BLaER1 treated with 17β-estradiol and CSF1 and Interleukin-3, amounts not matched to agents 10 nM and 100 nM (cell line): ENCODE results near the gene SH3PXD2B.

Experiments
- H3K27ac ChIP-seq, 11 experiments: shearing (Covaris generic); formaldehyde crosslinking; 2 replicates each; pipeline ENCODE4 v1.8.1; 2022
- H3K27me3 ChIP-seq, 11 experiments: shearing (Covaris generic); formaldehyde crosslinking; 2 replicates each; pipeline ENCODE4 v1.8.1; 2022
- H3K36me3 ChIP-seq, 11 experiments: shearing (Covaris generic); formaldehyde crosslinking; 2 replicates each; pipeline ENCODE4 v1.8.1; 2022
- H3K4me1 ChIP-seq, 10 experiments: shearing (Covaris generic); formaldehyde crosslinking; 2 replicates each; pipeline ENCODE4 v1.8.1; 2022
- H3K4me2 ChIP-seq, 11 experiments: shearing (Covaris generic); formaldehyde crosslinking; 2 replicates each; pipeline ENCODE4 v1.8.1; 2022
- H3K4me3 ChIP-seq, 10 experiments: shearing (Covaris generic); formaldehyde crosslinking; 2 replicates each; pipeline ENCODE4 v1.8.1; 2022
- H3K9ac ChIP-seq, 11 experiments: shearing (Covaris generic); formaldehyde crosslinking; 2 replicates each; pipeline ENCODE4 v1.8.1; 2022
- H3K9me3 ChIP-seq, 11 experiments: shearing (Covaris generic); formaldehyde crosslinking; replicated peaks in 1 of 11; 2 replicates each; pipeline ENCODE4 v1.8.1; 2022
- H4K20me1 ChIP-seq, 11 experiments: shearing (Covaris generic); formaldehyde crosslinking; 2 replicates each; pipeline ENCODE4 v1.8.1; 2022
- Cebpa-rat ChIP-seq, 11 experiments: shearing (Covaris generic); IDR thresholded peaks; 2 replicates each; pipeline ENCODE4 v1.8.1; 2022

Gene SH3PXD2B

GRCh38 chr5:172383191-172383802, 71.0 kb downstream of the SH3PXD2B start:
- H3K27ac ChIP-seq: no peak overlapping the region
- H3K4me3 ChIP-seq: no peak overlapping the region
- H3K4me2 ChIP-seq: no peak overlapping the region
- TF ChIP-seq Cebpa-rat (IDR thresholded peaks at IDR 0.05): no peak
- peaks cover 0 to 100% (median 55%) of the 10 kb centered on the region in 11 experiments; a peak in 16 of 22 replicates for H3K36me3 ChIP-seq
- H3K27me3 ChIP-seq: no peaks in the 10 kb centered on the region
- no peaks in the 10 kb centered on the region for H3K9me3 ChIP-seq
- peaks cover 8 to 28% (median 18%) of the 10 kb centered on the region in 10 experiments; a peak in 18 of 20 replicates for H3K4me1 ChIP-seq
- peaks cover 0 to 50% (median 0%) of the 10 kb centered on the region in 11 experiments; a peak in 3 of 22 replicates for H4K20me1 ChIP-seq
- no peak overlapping the region for H3K9ac ChIP-seq

- H3K4me3 ChIP-seq: no peak overlapping the region
- H4K20me1 ChIP-seq: peaks cover 0 to 67% (median 0%) of the 10 kb centered on the region in 11 experiments; a peak in 4 of 22 replicates
- no peaks in the 10 kb centered on the region for H3K9me3 ChIP-seq
- peaks cover 20 to 35% (median 28%) of the 10 kb centered on the region in 10 experiments; a peak in 19 of 20 replicates for H3K4me1 ChIP-seq
- H3K27me3 ChIP-seq: no peaks in the 10 kb centered on the region
- no peak for TF ChIP-seq Cebpa-rat (IDR thresholded peaks at IDR 0.05)
- 0 out of 22 replicates have a peak overlapping the region, but pooled peaks of 2 of the 11 experiments have one; percentile 1 to 8 for H3K27ac ChIP-seq
- H3K36me3 ChIP-seq: peaks cover 0 to 100% (median 48%) of the 10 kb centered on the region in 11 experiments; a peak in 17 of 22 replicates
- H3K4me2 ChIP-seq: peak overlapping the region in 2 of 11 experiments; percentile 4 to 9; a peak in 2 of 22 replicates
- no peak overlapping the region for H3K9ac ChIP-seq
These were observed 73.2 kb downstream of the SH3PXD2B start for GRCh38 chr5:172380987-172381643.

- H4K20me1 ChIP-seq: peaks cover 0 to 63% (median 0%) of the 10 kb centered on the region in 11 experiments; a peak in 4 of 22 replicates
- peaks cover 20 to 35% (median 28%) of the 10 kb centered on the region in 10 experiments; a peak in 19 of 20 replicates for H3K4me1 ChIP-seq
- H3K27me3 ChIP-seq: no peaks in the 10 kb centered on the region
- peak overlapping the region in 2 of 11 experiments; percentile 4 to 9; a peak in 2 of 22 replicates for H3K4me2 ChIP-seq
- no peaks in the 10 kb centered on the region for H3K9me3 ChIP-seq
- peaks cover 0 to 100% (median 41%) of the 10 kb centered on the region in 11 experiments; a peak in 16 of 22 replicates for H3K36me3 ChIP-seq
- 0 out of 22 replicates have a peak overlapping the region, but pooled peaks of 1 of the 11 experiments have one; percentile 8 for H3K27ac ChIP-seq
- no peak for TF ChIP-seq Cebpa-rat (IDR thresholded peaks at IDR 0.05)
- no peak overlapping the region; a peak in 1 of 22 replicates for H3K9ac ChIP-seq
- H3K4me3 ChIP-seq: no peak overlapping the region
These were observed 73.9 kb downstream of the SH3PXD2B start for GRCh38 chr5:172380301-172380986.

GRCh38 chr5:172379481-172379880, 74.8 kb downstream of the SH3PXD2B start:
- H3K4me2 ChIP-seq: peak overlapping the region in 4 of 11 experiments; percentile 5 to 32 (median 7); a peak in 2 of 22 replicates
- H4K20me1 ChIP-seq: peaks cover 0 to 61% (median 0%) of the 10 kb centered on the region in 11 experiments; a peak in 4 of 22 replicates
- H3K4me1 ChIP-seq: peaks cover 20 to 35% (median 28%) of the 10 kb centered on the region in 10 experiments; a peak in 19 of 20 replicates
- no peak overlapping the region for H3K9ac ChIP-seq
- peaks cover 0 to 100% (median 34%) of the 10 kb centered on the region in 11 experiments; a peak in 16 of 22 replicates for H3K36me3 ChIP-seq
- no peak overlapping the region for H3K4me3 ChIP-seq
- no peak for TF ChIP-seq Cebpa-rat (IDR thresholded peaks at IDR 0.05)
- no peaks in the 10 kb centered on the region for H3K9me3 ChIP-seq
- peak overlapping the region in 1 of 11 experiments; percentile 18; a peak in 1 of 22 replicates for H3K27ac ChIP-seq
- no peaks in the 10 kb centered on the region for H3K27me3 ChIP-seq

GRCh38 chr5:172377856-172378255, 76.5 kb downstream of the SH3PXD2B start:
- Histone ChIP-seq H3K27ac (no peak overlapping the region), H3K27me3 (no peaks in the 10 kb centered on the region), H3K4me3 (no peak overlapping the region), H3K36me3 (peaks cover 0 to 100% (median 41%) of the 10 kb centered on the region in 11 experiments; a peak in 17 of 22 replicates), H3K4me2 (peak overlapping the region; percentile 16 to 71 (median 32); a peak in 19 of 22 replicates), H3K9me3 (peaks cover 0 to 10% (median 3%) of the 10 kb centered on the region in 11 experiments; a peak in 11 of 22 replicates), H4K20me1 (peaks cover 0 to 48% (median 0%) of the 10 kb centered on the region in 11 experiments; a peak in 4 of 22 replicates), H3K4me1 (peaks cover 20 to 35% (median 29%) of the 10 kb centered on the region in 10 experiments; a peak in 19 of 20 replicates), H3K9ac (no peak overlapping the region)
- TF ChIP-seq Cebpa-rat (IDR thresholded peaks at IDR 0.05): no peak

- Histone ChIP-seq H3K9ac (no peak overlapping the region), H3K4me1 (peaks cover 20 to 39% (median 29%) of the 10 kb centered on the region in 10 experiments; a peak in 19 of 20 replicates), H3K4me3 (no peak overlapping the region), H3K27ac (no peak overlapping the region), H3K4me2 (peak overlapping the region; percentile 16 to 71 (median 32); a peak in 15 of 22 replicates), H3K36me3 (peaks cover 0 to 100% (median 45%) of the 10 kb centered on the region in 11 experiments; a peak in 19 of 22 replicates), H3K9me3 (peaks cover 0 to 14% (median 7%) of the 10 kb centered on the region in 11 experiments; a peak in 13 of 22 replicates), H4K20me1 (peaks cover 0 to 44% (median 0%) of the 10 kb centered on the region in 11 experiments; a peak in 4 of 22 replicates), H3K27me3 (no peaks in the 10 kb centered on the region)
- TF ChIP-seq Cebpa-rat (IDR thresholded peaks at IDR 0.05): no peak
These were observed 76.9 kb downstream of the SH3PXD2B start for GRCh38 chr5:172377438-172377837.

GRCh38 chr5:172374783-172375182, 79.5 kb downstream of the SH3PXD2B start:
- Histone ChIP-seq H3K9ac (no peak overlapping the region), H3K27ac (no peak overlapping the region), H3K9me3 (peaks cover 0 to 35% (median 29%) of the 10 kb centered on the region in 11 experiments; a peak in 20 of 22 replicates), H4K20me1 (peaks cover 0 to 42% (median 0%) of the 10 kb centered on the region in 11 experiments; a peak in 4 of 22 replicates), H3K4me3 (no peak overlapping the region), H3K4me1 (peaks cover 16 to 60% (median 19%) of the 10 kb centered on the region in 10 experiments; a peak in 19 of 20 replicates), H3K36me3 (peaks cover 9 to 94% (median 43%) of the 10 kb centered on the region in 11 experiments; a peak in 19 of 22 replicates), H3K4me2 (no peak overlapping the region), H3K27me3 (no peaks in the 10 kb centered on the region)
- TF ChIP-seq Cebpa-rat (IDR thresholded peaks at IDR 0.05): no peak

- no peak overlapping the region for H3K27ac ChIP-seq
- TF ChIP-seq Cebpa-rat (IDR thresholded peaks at IDR 0.05): no peak
- H3K4me2 ChIP-seq: no peak overlapping the region
- H4K20me1 ChIP-seq: peaks cover 0 to 33% (median 0%) of the 10 kb centered on the region in 11 experiments; a peak in 4 of 22 replicates
- H3K4me3 ChIP-seq: no peak overlapping the region
- peaks cover 0 to 35% (median 29%) of the 10 kb centered on the region in 11 experiments; a peak in 20 of 22 replicates for H3K9me3 ChIP-seq
- no peaks in the 10 kb centered on the region for H3K27me3 ChIP-seq
- peaks cover 9 to 85% (median 40%) of the 10 kb centered on the region in 11 experiments; a peak in 19 of 22 replicates for H3K36me3 ChIP-seq
- no peak overlapping the region for H3K9ac ChIP-seq
- peaks cover 9 to 49% (median 12%) of the 10 kb centered on the region in 10 experiments; a peak in 18 of 20 replicates for H3K4me1 ChIP-seq
These were observed 80.6 kb downstream of the SH3PXD2B start for GRCh38 chr5:172373680-172374079.
